ENCODE results near the gene SEMA5B.

The SEMA5B gene

DNA sequence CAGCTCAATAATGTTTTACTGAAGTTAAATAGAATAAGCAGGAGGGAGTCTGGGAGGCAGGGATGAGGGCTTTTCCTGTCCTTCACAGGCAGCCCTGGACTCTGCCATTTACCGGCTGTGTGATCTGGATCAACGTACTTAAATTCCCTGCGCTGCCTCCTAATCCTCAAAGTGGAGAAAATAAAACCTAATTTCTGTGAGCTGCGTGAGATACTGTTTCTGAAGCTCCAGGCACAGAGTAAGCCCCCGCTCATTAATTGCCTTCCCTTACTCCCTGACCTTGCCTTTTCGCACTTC lies 39.0 kb upstream of the SEMA5B start:
- TF ChIP-seq, protein P1, sequence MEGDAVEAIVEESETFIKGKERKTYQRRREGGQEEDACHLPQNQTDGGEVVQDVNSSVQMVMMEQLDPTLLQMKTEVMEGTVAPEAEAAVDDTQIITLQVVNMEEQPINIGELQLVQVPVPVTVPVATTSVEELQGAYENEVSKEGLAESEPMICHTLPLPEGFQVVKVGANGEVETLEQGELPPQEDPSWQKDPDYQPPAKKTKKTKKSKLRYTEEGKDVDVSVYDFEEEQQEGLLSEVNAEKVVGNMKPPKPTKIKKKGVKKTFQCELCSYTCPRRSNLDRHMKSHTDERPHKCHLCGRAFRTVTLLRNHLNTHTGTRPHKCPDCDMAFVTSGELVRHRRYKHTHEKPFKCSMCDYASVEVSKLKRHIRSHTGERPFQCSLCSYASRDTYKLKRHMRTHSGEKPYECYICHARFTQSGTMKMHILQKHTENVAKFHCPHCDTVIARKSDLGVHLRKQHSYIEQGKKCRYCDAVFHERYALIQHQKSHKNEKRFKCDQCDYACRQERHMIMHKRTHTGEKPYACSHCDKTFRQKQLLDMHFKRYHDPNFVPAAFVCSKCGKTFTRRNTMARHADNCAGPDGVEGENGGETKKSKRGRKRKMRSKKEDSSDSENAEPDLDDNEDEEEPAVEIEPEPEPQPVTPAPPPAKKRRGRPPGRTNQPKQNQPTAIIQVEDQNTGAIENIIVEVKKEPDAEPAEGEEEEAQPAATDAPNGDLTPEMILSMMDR (IDR thresholded peaks at IDR 0.05; ENCODE audit: low read length) = no peak
- TF ChIP-seq EZH2phosphoT487 (IDR thresholded peaks at IDR 0.05; ENCODE audit: low read length) (no peak), EZH2 (optimal IDR thresholded peaks at IDR 0.05; ENCODE audit: low read depth, low read length) (no peak)
- no peak overlapping the region for H3K27ac ChIP-seq (ENCODE audit: low read length)

GRCh38 chr3:123064914-123065313 lies 37.4 kb upstream of the SEMA5B start:
- Histone ChIP-seq H3K27me3 (replicated peaks; ENCODE audit: insufficient read depth, low read length) (no peaks in the 10 kb centered on the region), H3K27ac (ENCODE audit: low read length) (no peak overlapping the region), H3K36me3 (replicated peaks; ENCODE audit: insufficient read depth, low read length) (no peaks in the 10 kb centered on the region), H3K9me2 (replicated peaks; ENCODE audit: insufficient read depth, low read length) (no peaks in the 10 kb centered on the region), H3K4me1 (ENCODE audit: low read length) (peaks cover 12% of the 10 kb centered on the region), H3K4me3 (ENCODE audit: low read length) (no peak overlapping the region), H4K20me1 (ENCODE audit: insufficient read depth, low read length) (no peaks in the 10 kb centered on the region), H3F3A (ENCODE audit: insufficient read depth, low read length) (no peaks in the 10 kb centered on the region; the same call in 1 of the 2 replicates), H2AFZ (ENCODE audit: low read length) (no peak overlapping the region), H3K9me3 (replicated peaks; ENCODE audit: insufficient read depth, low read length) (no peaks in the 10 kb centered on the region), H3K79me2 (ENCODE audit: low read length) (peaks cover 29% of the 10 kb centered on the region), H3K4me2 (ENCODE audit: low read depth, low read length) (no peak overlapping the region), H3K9ac (ENCODE audit: low read length) (no peak overlapping the region)
- TF ChIP-seq EZH2 (optimal IDR thresholded peaks at IDR 0.05; ENCODE audit: low read depth, low read length) (no peak), EZH2phosphoT487 (IDR thresholded peaks at IDR 0.05; ENCODE audit: low read length) (no peak)
- TF ChIP-seq, protein P1 (IDR thresholded peaks at IDR 0.05; ENCODE audit: low read length) = no peak
- no peak for DNase-seq

More for the DNA sequence above, 39.0 kb upstream of the SEMA5B start:
- Histone ChIP-seq H3K36me3 (replicated peaks; ENCODE audit: insufficient read depth, low read length) (no peaks in the 10 kb centered on the region), H3K4me3 (ENCODE audit: low read length) (peak overlapping the region; percentile 94), H3K79me2 (ENCODE audit: low read length) (peaks cover 43% of the 10 kb centered on the region), H3K9me2 (replicated peaks; ENCODE audit: insufficient read depth, low read length) (no peaks in the 10 kb centered on the region), H4K20me1 (ENCODE audit: insufficient read depth, low read length) (no peaks in the 10 kb centered on the region), H2AFZ (ENCODE audit: low read length) (peak overlapping the region; percentile 85), H3F3A (ENCODE audit: insufficient read depth, low read length) (no peaks in the 10 kb centered on the region; the same call in 1 of the 2 replicates), H3K4me2 (ENCODE audit: low read depth, low read length) (peak overlapping the region; percentile 99), H3K9ac (ENCODE audit: low read length) (peak overlapping the region; percentile 90; the same call in 1 of the 2 replicates), H3K9me3 (replicated peaks; ENCODE audit: insufficient read depth, low read length) (no peaks in the 10 kb centered on the region), H3K4me1 (ENCODE audit: low read length) (peaks cover 12% of the 10 kb centered on the region), H3K27me3 (replicated peaks; ENCODE audit: insufficient read depth, low read length) (no peaks in the 10 kb centered on the region)
- no peak for DNase-seq

- no peak overlapping the region for H3K4me3 ChIP-seq (ENCODE audit: low read length)
- no peaks in the 10 kb centered on the region for H4K20me1 ChIP-seq (ENCODE audit: insufficient read depth, low read length)
- TF ChIP-seq EZH2phosphoT487 (IDR thresholded peaks at IDR 0.05; ENCODE audit: low read length) = no peak
- TF ChIP-seq, protein P1 (IDR thresholded peaks at IDR 0.05; ENCODE audit: low read length) = no peak
- no peak for TF ChIP-seq EZH2 (optimal IDR thresholded peaks at IDR 0.05; ENCODE audit: low read depth, low read length)
- H3K36me3 ChIP-seq (replicated peaks; ENCODE audit: insufficient read depth, low read length) = no peaks in the 10 kb centered on the region
- no peaks in the 10 kb centered on the region for H3K27me3 ChIP-seq (replicated peaks; ENCODE audit: insufficient read depth, low read length)
- H2AFZ ChIP-seq (ENCODE audit: low read length) = no peak overlapping the region
- H3K9me2 ChIP-seq (replicated peaks; ENCODE audit: insufficient read depth, low read length) = no peaks in the 10 kb centered on the region
- no peaks in the 10 kb centered on the region; the same call in 1 of the 2 replicates for H3F3A ChIP-seq (ENCODE audit: insufficient read depth, low read length)
- DNase-seq = no peak
- H3K9me3 ChIP-seq (replicated peaks; ENCODE audit: insufficient read depth, low read length) = no peaks in the 10 kb centered on the region
- peaks cover 24% of the 10 kb centered on the region for H3K79me2 ChIP-seq (ENCODE audit: low read length)
- peaks cover 12% of the 10 kb centered on the region for H3K4me1 ChIP-seq (ENCODE audit: low read length)
- no peak overlapping the region for H3K4me2 ChIP-seq (ENCODE audit: low read depth, low read length)
- H3K9ac ChIP-seq (ENCODE audit: low read length) = no peak overlapping the region
- no peak overlapping the region for H3K27ac ChIP-seq (ENCODE audit: low read length)
Observed at GRCh38 chr3:123064506-123064905, 36.9 kb upstream of the SEMA5B start.

Data from MM.1S (cell line).